GM18511 (cell line): ENCODE measurements around the gene FAM234A.

Experiments used
- ATAC-seq: cut with Tn5 transposase; IDR thresholded peaks from one replicate; pipeline ENCODE4 v1.9.1; 2021; ENCODE audit warnings: mild to moderate bottlenecking, moderate library complexity; ENCODE audit not compliant: unreplicated experiment

Gene FAM234A

DNA sequence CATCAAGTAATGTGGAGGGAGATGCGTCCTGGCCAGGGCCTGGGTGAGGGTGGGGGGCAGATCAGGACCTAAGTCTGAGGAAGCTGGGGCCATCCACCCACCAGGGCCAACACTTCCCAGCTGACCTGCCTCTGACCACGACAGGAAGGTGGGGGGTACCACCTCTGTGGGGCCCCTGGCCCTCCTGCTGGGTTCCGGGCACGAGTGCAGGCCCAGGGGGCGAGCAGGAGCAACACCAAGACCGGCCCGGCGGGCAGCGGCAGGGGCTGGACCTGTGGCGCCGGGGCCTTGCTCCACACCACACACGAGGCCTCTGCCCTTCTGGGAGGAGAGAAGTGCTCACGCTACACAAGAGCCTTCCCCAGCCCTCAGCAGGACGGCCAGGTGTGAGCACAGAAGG lies 61.7 kb downstream of the FAM234A start:
- ATAC-seq = no peak

DNA sequence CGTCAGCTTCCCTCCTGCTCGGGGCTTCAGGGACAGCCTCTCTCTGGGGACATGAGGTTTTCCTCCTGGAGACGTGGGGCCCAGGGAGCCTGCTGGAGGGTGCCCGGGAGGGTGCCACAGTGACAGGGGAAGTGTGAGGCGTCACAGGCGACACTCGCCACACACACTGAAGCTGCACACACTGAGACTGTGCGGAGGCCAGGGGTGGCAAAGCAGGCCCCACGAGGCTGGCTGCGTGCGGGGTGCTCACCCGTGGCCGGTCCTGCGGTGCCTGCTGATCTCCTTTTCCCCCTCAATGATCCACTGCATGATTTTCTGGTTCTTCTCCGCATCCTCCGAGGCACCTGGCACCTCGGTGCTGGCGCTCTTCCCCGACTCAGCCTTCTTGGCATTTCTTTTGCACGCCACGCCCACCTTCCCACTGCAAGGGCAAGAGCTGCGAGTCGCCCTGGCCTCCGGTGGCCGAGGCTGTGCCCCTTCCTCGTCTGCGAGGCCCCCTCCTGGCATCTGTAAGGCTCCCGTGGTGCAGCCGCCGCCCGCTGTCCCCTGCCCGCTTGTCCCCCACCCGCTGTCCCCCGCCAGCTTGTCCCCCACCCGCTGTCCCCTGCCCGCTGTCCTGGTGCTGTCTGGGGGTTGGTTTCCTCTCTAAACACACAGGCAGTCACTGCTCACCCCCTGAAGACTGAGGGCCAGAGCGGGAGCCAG lies 62.3 kb downstream of the FAM234A start:
- ATAC-seq = no peak

DNA sequence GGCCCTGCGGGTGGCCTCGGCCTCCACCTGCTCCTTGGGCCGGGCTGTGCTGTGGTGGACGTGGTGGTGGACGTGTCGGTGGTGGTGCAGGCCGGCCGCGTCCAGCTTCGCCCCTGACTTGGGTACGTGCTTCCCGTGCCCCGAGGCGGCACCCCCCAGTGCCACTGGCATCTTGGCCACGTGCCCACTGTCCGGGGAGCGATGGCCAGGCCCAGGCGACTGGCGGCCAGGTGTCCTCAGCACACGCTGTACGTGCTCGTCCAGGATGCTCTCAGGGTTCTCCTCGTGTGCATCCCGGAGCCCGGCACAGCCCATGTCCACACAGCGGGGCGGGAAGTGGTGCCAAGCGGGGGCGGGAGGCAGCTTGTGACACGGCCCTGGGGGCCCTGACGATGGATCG lies 63.2 kb downstream of the FAM234A start:
- ATAC-seq = no peak

DNA sequence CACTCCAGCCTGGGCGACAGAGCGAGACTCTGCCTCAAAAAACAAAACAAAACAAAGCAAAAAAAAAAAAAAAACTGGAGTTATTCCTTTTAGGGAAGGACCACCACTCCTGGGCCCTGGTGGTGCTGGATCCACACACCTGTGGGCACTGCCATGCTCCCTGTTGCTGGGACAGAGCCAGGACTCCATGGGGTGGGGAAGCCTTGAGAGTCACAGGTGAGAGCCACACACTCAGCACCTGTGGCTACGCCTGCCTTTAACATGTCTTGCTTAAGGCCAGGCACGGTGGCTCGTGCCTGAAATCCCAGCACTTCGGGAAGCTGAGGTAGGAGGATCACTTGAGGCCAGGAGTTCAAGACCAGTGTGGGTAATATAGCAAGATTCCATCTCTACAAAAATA lies 66.6 kb downstream of the FAM234A start:
- ATAC-seq = no peak

DNA sequence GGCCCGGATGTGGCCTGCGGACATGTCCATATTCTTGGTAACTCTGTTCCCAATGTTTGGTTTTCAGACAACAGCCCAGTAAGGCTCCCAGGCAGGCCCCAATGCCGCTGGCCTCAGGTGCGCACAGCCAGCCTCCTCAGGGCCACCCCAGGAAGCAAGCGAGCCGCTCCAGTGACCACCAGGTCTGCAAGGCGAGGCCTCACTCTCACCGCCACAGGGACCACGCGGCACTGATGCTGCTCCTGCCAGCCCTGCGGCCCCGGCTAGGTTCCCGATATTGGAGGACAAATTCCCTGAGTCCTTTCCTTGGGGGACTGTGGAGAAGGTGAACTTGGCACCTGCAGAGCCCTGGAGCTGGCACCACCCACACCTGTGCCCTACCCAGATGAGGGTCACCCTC lies 67.3 kb downstream of the FAM234A start:
- ATAC-seq = no peak

DNA sequence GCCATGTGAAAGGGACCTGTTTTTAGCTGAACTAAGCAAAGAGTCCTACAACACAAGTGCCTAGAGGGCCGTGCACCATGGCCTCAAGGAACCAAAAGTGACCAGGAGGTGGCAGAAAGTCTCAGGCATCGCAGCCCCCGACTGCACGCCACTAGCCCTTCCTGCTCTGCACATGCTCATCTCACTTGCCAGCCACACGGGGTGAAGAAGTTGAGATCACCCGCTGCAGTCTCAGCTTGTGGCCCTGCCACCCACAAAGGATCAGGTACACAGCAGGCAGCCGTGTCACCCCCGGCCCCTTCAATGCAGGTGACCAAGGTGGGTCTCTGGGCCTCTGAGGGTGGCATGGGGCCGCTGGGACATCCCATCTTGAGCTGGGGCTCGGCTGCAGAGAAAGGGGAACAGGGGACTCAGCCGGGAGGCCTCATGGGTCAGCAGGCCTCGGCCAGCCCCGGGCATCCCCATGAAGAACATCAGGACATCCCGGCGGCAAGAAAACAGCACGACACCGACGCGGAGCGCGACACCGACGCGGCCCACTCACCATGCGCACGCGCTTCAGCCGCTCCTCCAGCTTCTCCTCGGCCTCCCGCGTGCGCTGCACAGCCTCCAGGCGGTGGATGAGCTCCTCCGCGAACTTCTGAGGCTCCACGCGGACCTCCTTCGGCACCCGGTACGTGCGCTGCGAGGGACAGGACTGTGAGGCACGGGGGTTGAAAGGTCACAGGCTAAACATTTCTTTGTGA lies 69.3 kb downstream of the FAM234A start:
- no peak for ATAC-seq

DNA sequence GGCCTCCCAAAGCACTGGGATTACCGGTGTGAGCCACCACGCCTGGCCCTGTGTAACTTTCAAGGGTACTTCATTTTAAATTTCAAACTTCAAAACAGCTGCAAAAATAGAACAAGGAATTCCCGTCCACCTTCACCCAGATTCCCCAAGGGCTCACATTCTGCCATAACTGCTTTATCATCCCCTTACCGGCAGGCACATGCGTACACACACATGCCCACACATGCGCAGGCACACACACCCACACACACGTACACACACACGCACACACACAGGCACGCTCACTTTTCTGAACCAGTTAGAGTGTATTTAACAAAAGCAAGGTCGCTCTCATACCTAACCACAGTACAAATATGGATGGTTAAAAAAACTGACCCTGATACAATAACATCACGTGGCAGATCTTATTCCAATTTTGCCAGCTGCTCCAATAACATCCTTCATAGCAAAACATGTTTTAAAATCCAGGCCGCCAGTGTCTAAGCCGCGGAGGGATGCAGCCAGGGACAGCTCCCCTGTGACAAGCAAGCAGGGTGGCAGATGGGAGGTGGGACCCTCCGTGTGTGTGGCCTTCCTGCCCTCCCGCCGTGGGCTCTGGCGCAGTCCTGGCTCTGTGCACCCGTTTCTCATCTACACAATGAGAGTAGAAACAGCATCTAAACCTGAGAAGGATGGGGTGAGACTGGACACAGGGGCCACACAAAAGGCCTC lies 71.5 kb downstream of the FAM234A start:
- ATAC-seq = no peak

DNA sequence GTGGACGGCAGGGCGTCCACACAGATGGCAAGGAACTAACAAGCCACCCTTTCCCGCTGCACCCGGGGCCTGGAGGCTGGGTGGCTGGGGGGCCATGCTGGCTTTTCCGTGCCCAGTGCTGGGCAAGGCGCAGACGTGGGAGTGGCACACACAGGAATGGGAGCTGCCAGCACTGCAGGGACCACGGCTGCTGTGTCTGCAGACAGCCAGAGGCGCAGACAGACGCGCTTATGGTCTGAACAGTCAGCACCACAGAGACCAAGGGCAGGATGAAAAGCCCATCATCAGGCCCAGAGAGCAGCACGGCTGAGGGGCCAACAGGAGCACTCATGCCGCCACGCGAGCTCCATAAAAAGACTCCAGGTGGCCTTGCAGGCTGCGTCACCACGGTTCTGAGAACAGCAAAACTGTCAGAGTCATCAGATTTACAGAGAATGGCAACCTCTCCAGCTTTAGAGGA lies 72.3 kb downstream of the FAM234A start:
- ATAC-seq = no peak

DNA sequence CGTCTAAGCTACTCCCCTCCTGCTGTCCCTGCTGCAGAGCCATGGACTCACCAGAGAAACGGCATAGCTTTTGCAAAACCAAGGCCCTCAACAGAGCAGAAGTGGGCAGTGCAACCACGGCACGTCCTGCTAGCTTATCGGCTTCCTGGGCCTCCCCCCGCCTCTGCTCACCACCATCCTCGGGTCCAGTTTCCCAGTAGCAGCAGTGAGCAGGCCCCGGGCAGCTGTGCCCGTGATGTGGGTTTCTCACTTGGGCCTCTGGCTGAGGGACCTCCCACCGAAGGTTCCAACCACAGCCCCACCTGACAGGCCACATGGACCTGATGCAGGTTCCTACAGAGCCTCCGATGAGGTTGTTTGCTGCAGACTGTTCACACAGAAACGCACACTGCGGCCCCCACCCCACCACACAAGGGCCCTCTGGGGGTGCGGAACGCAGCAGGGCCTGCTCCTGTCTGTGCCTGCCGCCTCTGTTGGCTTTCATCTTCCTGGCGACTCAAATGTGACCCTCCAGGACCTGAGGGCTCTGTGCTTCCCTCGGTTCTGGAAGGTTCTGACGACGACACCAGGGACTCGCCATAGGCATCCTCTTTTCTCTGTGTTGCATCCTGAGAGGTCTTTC lies 73.2 kb downstream of the FAM234A start:
- ATAC-seq = no peak

DNA sequence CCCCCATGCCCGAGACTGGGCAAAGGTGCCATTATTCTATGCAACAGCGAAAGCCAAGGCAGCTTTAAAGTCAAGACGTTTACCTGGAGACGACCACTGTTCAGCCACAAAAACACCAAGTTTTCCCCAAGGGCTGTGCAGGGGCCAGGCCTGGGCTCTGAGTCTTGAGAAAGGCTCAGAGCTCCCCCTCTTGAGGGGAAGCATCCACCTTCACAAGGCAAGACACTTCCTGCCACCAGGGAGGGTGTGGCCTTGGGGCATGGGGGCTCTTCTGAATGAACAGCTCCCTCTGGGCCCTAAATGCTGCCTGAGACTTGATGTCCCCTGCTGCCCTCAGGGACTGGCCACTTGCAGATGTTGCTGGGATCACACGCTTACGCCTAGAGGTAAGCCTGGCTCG lies 74.9 kb downstream of the FAM234A start:
- ATAC-seq = no peak

DNA sequence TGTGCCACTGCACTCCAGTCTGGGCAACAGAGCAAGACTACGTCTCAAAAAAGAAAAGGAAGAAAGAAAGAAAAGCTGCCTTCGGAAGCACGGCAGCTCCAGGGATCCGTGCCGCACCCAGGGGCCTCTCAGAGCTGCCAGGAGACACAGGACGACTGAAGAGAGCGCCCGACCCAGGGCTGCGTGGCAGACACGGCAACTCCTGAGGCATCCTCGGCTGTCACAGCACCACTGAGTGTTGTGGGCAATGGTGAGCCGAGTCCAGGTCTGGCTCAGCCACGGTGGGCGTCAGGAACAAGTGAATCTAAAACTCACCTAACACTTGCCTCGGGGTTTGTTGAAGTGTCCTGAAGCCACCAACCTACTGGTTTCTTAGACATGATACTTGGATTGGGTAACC lies 77.1 kb downstream of the FAM234A start:
- no peak for ATAC-seq

DNA sequence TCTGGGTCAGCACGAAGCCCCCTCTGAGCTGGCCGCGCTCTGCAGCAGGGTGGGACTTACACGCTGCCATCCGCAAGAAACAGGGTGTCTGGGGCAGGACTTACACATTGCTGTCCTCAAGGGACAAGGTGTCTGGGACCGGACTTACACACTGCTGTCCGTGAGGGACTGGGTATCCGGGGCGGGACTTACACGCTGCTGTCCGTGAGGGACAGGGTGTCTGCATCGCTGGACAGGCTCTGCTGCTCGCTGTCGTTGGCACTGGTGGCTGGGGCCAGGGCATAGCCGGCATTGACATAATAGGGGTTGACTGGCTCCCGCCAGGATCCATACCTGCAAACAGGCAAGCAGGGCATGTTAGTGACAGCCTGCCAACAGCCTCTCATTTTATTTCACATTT lies 79.7 kb downstream of the FAM234A start:
- no peak for ATAC-seq

DNA sequence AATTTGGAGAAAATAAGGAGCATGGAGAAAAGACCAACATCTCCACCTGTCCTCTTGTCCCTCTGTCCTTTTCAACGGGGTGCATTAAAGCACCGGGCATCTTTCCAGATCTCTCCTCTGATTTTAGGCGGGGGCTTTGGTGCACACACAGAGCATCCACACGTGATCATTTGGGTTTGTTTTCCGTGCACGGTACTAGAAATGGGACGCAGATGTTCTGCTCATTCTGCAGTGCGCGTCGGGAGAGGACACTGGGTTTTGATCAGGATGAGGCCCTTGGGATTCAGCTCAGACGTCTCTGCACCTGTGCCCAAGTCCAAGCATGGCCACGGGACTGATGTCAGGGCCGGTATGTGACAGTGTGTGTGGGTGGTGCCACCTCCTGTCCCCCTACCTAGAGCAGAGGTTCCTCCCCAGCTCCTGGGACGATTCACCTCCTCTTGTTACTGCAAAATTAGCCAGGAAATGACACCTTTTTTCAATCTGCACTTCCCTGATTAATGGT lies 80.2 kb downstream of the FAM234A start:
- ATAC-seq = no peak
